Natural killer cell (primary cell): Measurements from ENCODE around the gene GATA5. TPM values are rescaled to one million over a fixed set of nuclear protein-coding genes. Genes with fewer than 3 reads are reported as not detected.

Experiments
- ATAC-seq, 3 donors: fragments of 150-1000 bp in 2 of 3; fragments of 200-7000 bp in 1 of 3; cut with Tn5 transposase; 1 replicate in 1 of 3; 2 replicates in 2 of 3; pipeline ENCODE4 v1.10.0; 2021; ENCODE audit warnings: mild to moderate bottlenecking in 2 of 3, moderate library complexity in 2 of 3
- DNase-seq, 2 donors: peaks; one replicate each; pipeline versions ENCODE4 v3.0.0 to v3.0.0-alpha.2; 2013 to 2021; ENCODE audit warnings: mixed read lengths in 1 of 2
- H3K27ac ChIP-seq: one replicate; pipeline ENCODE4 v1.5.1; 2013; ENCODE audit warnings: mild to moderate bottlenecking, low read length
- H3K27me3 ChIP-seq: one replicate; pipeline ENCODE4 v1.6.1; 2013; ENCODE audit warnings: low read length; ENCODE audit not compliant: control insufficient read depth, insufficient read depth
- H3K36me3 ChIP-seq: one replicate; pipeline ENCODE4 v1.6.1; 2013; ENCODE audit warnings: low read length; ENCODE audit not compliant: control insufficient read depth, insufficient read depth
- H3K4me1 ChIP-seq: one replicate; pipeline ENCODE4 v1.6.1; 2013; ENCODE audit warnings: low read length; ENCODE audit not compliant: control insufficient read depth, insufficient read depth
- H3K4me3 ChIP-seq: one replicate; pipeline ENCODE4 v1.5.1; 2013; ENCODE audit warnings: low read length
- H3K9me3 ChIP-seq: one replicate; pipeline ENCODE4 v1.6.1; 2013; ENCODE audit warnings: low read length; ENCODE audit not compliant: control insufficient read depth, insufficient read depth
- H3K27ac Mint-ChIP-seq, 2 donors: one replicate each; pipeline ENCODE4 v1.8.0; 2022; ENCODE audit warnings: mild to moderate bottlenecking in 2 of 2, mixed read lengths in 2 of 2, moderate library complexity in 1 of 2
- H3K27me3 Mint-ChIP-seq, 2 donors: one replicate each; pipeline ENCODE4 v1.8.0; 2022; ENCODE audit warnings: low read depth in 2 of 2, mixed read lengths in 2 of 2
- H3K36me3 Mint-ChIP-seq: one replicate; pipeline ENCODE4 v1.8.0; 2022; ENCODE audit warnings: mixed read lengths
- H3K4me1 Mint-ChIP-seq, 2 donors: one replicate each; pipeline ENCODE4 v1.8.0; 2022; ENCODE audit warnings: mixed read lengths in 2 of 2
- H3K4me3 Mint-ChIP-seq: one replicate; pipeline ENCODE4 v1.8.0; 2022; ENCODE audit warnings: mild to moderate bottlenecking, moderate library complexity, mixed read lengths
- H3K9me3 Mint-ChIP-seq, 2 donors: one replicate each; pipeline ENCODE4 v1.8.0; 2022; ENCODE audit warnings: mixed read lengths in 2 of 2
- WGBS: methylation state at CpG from one replicate; pipeline ENCODE4 v1.1.7; 2013; ENCODE audit warnings: missing lambda C conversion rate; ENCODE audit not compliant: insufficient coverage; 5-methylcytosine and 5-hydroxymethylcytosine counted together
- intact Hi-C: fragments of 100-400 bp; cut with micrococcal nuclease; formaldehyde crosslinking; loops from one replicate; pipeline ENCODE4 v1.14.2; 2022
- total RNA-seq, 4 donors: library from RNA; stranded (reverse); fragments of 120-200 nt in 1 of 4; gene quantifications; one replicate each; pipeline versions ENCODE4 v1.2.3 to v1.2.4, GENCODE V29; 2013 to 2022
- TF ChIP-seq, protein P1 (sequence below): fragments of 200-600 bp; IDR thresholded peaks from one replicate; pipeline ENCODE4 v1.8.0; 2022; ENCODE audit warnings: antibody characterized with exemption

Gene GATA5
- total RNA-seq, 3 donors from 2014 or later (not counting 1 experiment from before 2014, with no cell fraction given): not detected

DNA sequence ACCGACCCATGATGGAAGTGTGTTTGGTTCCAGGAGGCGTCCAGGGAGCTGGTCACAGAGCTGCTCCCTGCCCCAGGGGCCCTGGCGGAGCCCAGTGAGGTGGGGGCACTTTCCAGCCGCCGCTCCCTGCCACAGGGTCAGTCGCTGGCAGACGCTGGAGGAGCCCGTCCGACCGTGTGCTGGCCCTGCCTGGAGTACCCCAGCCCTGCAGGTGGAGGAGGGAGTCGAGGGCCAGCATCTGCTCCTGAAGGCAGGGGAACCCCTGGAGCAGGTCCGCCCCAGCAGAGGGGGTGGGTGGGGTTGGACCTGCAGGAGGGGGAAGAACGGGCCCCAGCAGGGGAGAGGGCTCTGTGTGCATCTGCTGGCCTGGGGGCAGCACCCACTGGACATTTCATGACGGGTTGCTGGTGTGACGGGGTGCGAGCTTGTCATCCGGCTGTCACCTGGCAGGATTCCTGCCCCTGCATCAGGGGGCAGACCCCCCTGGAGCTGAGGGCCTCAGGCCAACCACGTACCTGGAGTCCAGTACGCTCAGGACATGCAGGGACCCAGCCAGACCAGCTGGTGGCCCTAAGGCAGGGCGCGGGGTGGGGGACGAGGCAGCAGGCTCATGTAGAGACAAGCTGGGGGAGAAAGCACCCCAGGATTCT lies 32.3 kb upstream of the GATA5 start:
- intact Hi-C loops: no loop called here
- H3K36me3 ChIP-seq: no peaks in the 10 kb centered on the region
- Mint-ChIP-seq H3K27me3 (peaks cover 0 to 3% of the 10 kb centered on the region in 2 donors), H3K4me1 (no peaks in the 10 kb centered on the region), H3K4me3 (no peak overlapping the region), H3K27ac (no peak overlapping the region), H3K9me3 (peaks cover 3 to 4% of the 10 kb centered on the region in 2 donors), H3K36me3 (no peaks in the 10 kb centered on the region)
- DNase-seq (no peak), ATAC-seq (no peak)
- H3K9me3 ChIP-seq: no peaks in the 10 kb centered on the region
- 94% methylated on average over 22 of the region's 22 CpGs for WGBS
- H3K4me1 ChIP-seq: peaks cover 9% of the 10 kb centered on the region
- no peak overlapping the region for H3K4me3 ChIP-seq
- no peak overlapping the region for H3K27ac ChIP-seq
- no peaks in the 10 kb centered on the region for H3K27me3 ChIP-seq
- TF ChIP-seq, protein P1, sequence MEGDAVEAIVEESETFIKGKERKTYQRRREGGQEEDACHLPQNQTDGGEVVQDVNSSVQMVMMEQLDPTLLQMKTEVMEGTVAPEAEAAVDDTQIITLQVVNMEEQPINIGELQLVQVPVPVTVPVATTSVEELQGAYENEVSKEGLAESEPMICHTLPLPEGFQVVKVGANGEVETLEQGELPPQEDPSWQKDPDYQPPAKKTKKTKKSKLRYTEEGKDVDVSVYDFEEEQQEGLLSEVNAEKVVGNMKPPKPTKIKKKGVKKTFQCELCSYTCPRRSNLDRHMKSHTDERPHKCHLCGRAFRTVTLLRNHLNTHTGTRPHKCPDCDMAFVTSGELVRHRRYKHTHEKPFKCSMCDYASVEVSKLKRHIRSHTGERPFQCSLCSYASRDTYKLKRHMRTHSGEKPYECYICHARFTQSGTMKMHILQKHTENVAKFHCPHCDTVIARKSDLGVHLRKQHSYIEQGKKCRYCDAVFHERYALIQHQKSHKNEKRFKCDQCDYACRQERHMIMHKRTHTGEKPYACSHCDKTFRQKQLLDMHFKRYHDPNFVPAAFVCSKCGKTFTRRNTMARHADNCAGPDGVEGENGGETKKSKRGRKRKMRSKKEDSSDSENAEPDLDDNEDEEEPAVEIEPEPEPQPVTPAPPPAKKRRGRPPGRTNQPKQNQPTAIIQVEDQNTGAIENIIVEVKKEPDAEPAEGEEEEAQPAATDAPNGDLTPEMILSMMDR: no peak

DNA sequence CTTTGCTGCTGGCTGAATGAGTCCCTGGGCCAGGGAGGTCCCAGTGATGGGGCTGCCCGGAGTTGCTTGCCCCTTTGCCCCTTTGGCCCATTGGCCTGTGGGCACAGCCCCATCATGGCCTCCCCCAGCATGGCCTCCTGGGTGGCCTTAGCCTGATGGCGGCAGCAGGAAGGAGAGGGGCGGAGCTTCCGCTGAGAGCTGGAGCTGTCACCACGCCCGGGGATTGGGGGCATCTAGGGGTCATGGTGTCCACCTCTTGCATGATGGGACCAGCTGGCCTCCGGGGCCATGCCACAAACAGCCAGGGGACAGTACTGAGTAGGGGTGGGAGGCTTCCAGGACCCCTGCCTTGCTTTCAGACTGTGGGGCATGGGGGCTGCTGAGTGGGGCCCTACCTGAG lies 31.5 kb upstream of the GATA5 start:
- intact Hi-C loops: no loop called here
- Mint-ChIP-seq H3K27me3 (no peaks in the 10 kb centered on the region), H3K36me3 (no peaks in the 10 kb centered on the region), H3K4me3 (no peak overlapping the region), H3K9me3 (peaks cover 3 to 4% of the 10 kb centered on the region in 2 donors), H3K4me1 (no peaks in the 10 kb centered on the region), H3K27ac (no peak overlapping the region)
- Histone ChIP-seq H3K27ac (no peak overlapping the region), H3K27me3 (no peaks in the 10 kb centered on the region), H3K4me1 (peaks cover 5% of the 10 kb centered on the region), H3K36me3 (no peaks in the 10 kb centered on the region), H3K9me3 (no peaks in the 10 kb centered on the region), H3K4me3 (no peak overlapping the region)
- ATAC-seq (no peak), DNase-seq (no peak)
- 84% methylated on average over 7 of the region's 7 CpGs for WGBS
- TF ChIP-seq, protein P1: no peak

- WGBS: 94% methylated on average over 16 of the region's 16 CpGs
- H3K27ac Mint-ChIP-seq: no peak overlapping the region
- no peak overlapping the region for H3K27ac ChIP-seq
- no peaks in the 10 kb centered on the region for H3K27me3 Mint-ChIP-seq
- no peaks in the 10 kb centered on the region for H3K36me3 Mint-ChIP-seq
- TF ChIP-seq, protein P1: no peak
- no peaks in the 10 kb centered on the region for H3K4me1 Mint-ChIP-seq
- no peaks in the 10 kb centered on the region for H3K27me3 ChIP-seq
- H3K4me3 Mint-ChIP-seq: no peak overlapping the region
- H3K36me3 ChIP-seq: no peaks in the 10 kb centered on the region
- H3K9me3 ChIP-seq: no peaks in the 10 kb centered on the region
- intact Hi-C loops: no loop called here
- peaks cover 3 to 4% of the 10 kb centered on the region in 2 donors for H3K9me3 Mint-ChIP-seq
- H3K4me1 ChIP-seq: peaks cover 6% of the 10 kb centered on the region
- ATAC-seq (no peak), DNase-seq (no peak)
- H3K4me3 ChIP-seq: no peak overlapping the region
Measured at GRCh38 chr20:62506791-62507190, 31.0 kb upstream of the GATA5 start.

- no peaks in the 10 kb centered on the region for H3K9me3 ChIP-seq
- TF ChIP-seq, protein P1: no peak
- H3K27me3 ChIP-seq: no peaks in the 10 kb centered on the region
- Mint-ChIP-seq H3K4me3 (no peak overlapping the region), H3K27me3 (no peaks in the 10 kb centered on the region), H3K4me1 (no peaks in the 10 kb centered on the region), H3K27ac (no peak overlapping the region), H3K36me3 (no peaks in the 10 kb centered on the region), H3K9me3 (peaks cover 3 to 4% of the 10 kb centered on the region in 2 donors)
- peaks cover 6% of the 10 kb centered on the region for H3K4me1 ChIP-seq
- H3K36me3 ChIP-seq: no peaks in the 10 kb centered on the region
- WGBS: 90% methylated on average over 9 of the region's 9 CpGs
- intact Hi-C loops: no loop called here
- no peak for DNase-seq
- H3K4me3 ChIP-seq: no peak overlapping the region
- ATAC-seq: no peak
- H3K27ac ChIP-seq: no peak overlapping the region
Measured at GRCh38 chr20:62506087-62506486, 30.3 kb upstream of the GATA5 start.
